Neutrophil (primary cell): ENCODE data around the gene HSH2D.
A peak's percentile ranks its signal among the peaks of the same experiment; 100 is the strongest.

Experiments
- H3K27ac ChIP-seq: fragments of 200-600 bp; sonication (generic); 2 replicates; pipeline ENCODE4 v1.5.1; 2016; ENCODE audit warnings: mild to moderate bottlenecking, moderate library complexity
- H3K27me3 ChIP-seq: fragments of 200-600 bp; sonication (generic); 2 replicates; pipeline ENCODE4 v1.6.0; 2016; ENCODE audit warnings: mild to moderate bottlenecking
- H3K36me3 ChIP-seq: fragments of 200-600 bp; sonication (generic); 2 replicates; pipeline ENCODE4 v1.5.1; 2017
- H3K4me1 ChIP-seq, 2 experiments: fragments of 200-600 bp in 1 of 2; sonication (generic) in 1 of 2; 1 replicate in 1 of 2; 2 replicates in 1 of 2; pipeline versions ENCODE4 v1.5.1 to v1.6.1; 2013 to 2016; ENCODE audit warnings: low read depth in 1 of 2, low read length in 1 of 2, mild to moderate bottlenecking in 1 of 2, moderate library complexity in 1 of 2; ENCODE audit not compliant: control insufficient read depth in 1 of 2, insufficient read depth in 1 of 2
- H3K4me3 ChIP-seq, 2 experiments: fragments of 200-600 bp in 1 of 2; sonication (generic) in 1 of 2; 1 replicate in 1 of 2; 2 replicates in 1 of 2; pipeline ENCODE4 v1.5.1; 2013 to 2016; ENCODE audit warnings: low read depth in 1 of 2, low read length in 1 of 2, mild to moderate bottlenecking in 1 of 2, moderate library complexity in 1 of 2
- H3K9me3 ChIP-seq: fragments of 200-600 bp; sonication (generic); 2 replicates; pipeline ENCODE4 v1.5.1; 2016
- CTCF ChIP-seq: fragments of 200-600 bp; sonication (generic); IDR thresholded peaks from 2 replicates; pipeline ENCODE4 v1.5.1; 2016; ENCODE audit warnings: antibody characterized with exemption

Gene HSH2D

GRCh38 chr19:16198370-16198651, 54.8 kb downstream of the HSH2D start:
- peaks cover 39 to 40% of the 10 kb centered on the region in 2 experiments for H3K4me1 ChIP-seq
- no peak for TF ChIP-seq CTCF
- H3K36me3 ChIP-seq: peaks cover 30% of the 10 kb centered on the region
- H3K27ac ChIP-seq: peak overlapping the region; percentile 85
- H3K27me3 ChIP-seq: no peaks in the 10 kb centered on the region
- H3K9me3 ChIP-seq: no peaks in the 10 kb centered on the region
- H3K4me3 ChIP-seq: peak overlapping the region; percentile 89 to 91

- H3K9me3 ChIP-seq: no peaks in the 10 kb centered on the region
- no peak for TF ChIP-seq CTCF
- H3K36me3 ChIP-seq: peaks cover 37% of the 10 kb centered on the region
- H3K27me3 ChIP-seq: no peaks in the 10 kb centered on the region
- H3K4me3 ChIP-seq: peak overlapping the region; percentile 89 to 91
- peaks cover 39 to 40% of the 10 kb centered on the region in 2 experiments for H3K4me1 ChIP-seq
- peak overlapping the region; percentile 85 for H3K27ac ChIP-seq
Observed at GRCh38 chr19:16199275-16199932, 55.9 kb downstream of the HSH2D start.

- Histone ChIP-seq H3K9me3 (no peaks in the 10 kb centered on the region), H3K36me3 (peaks cover 44% of the 10 kb centered on the region), H3K4me3 (no peak overlapping the region), H3K4me1 (peaks cover 39 to 40% of the 10 kb centered on the region in 2 experiments), H3K27ac (peak overlapping the region; percentile 85), H3K27me3 (no peaks in the 10 kb centered on the region)
- no peak for TF ChIP-seq CTCF
Observed at GRCh38 chr19:16200038-16201010, 56.8 kb downstream of the HSH2D start.

GRCh38 chr19:16201011-16201391, 57.5 kb downstream of the HSH2D start:
- no peaks in the 10 kb centered on the region for H3K27me3 ChIP-seq
- no peak overlapping the region for H3K4me3 ChIP-seq
- H3K36me3 ChIP-seq: peaks cover 51% of the 10 kb centered on the region
- peak overlapping the region; percentile 85 for H3K27ac ChIP-seq
- H3K4me1 ChIP-seq: peaks cover 39 to 40% of the 10 kb centered on the region in 2 experiments
- TF ChIP-seq CTCF: no peak
- H3K9me3 ChIP-seq: no peaks in the 10 kb centered on the region

- TF ChIP-seq CTCF: no peak
- peaks cover 67% of the 10 kb centered on the region for H3K36me3 ChIP-seq
- no peak overlapping the region for H3K4me3 ChIP-seq
Observed at GRCh38 chr19:16202320-16203255, 59.1 kb downstream of the HSH2D start.

More at GRCh38 chr19:16202320-16203255, 59.1 kb downstream of the HSH2D start:
- Histone ChIP-seq H3K27ac (no peak overlapping the region), H3K4me1 (peaks cover 32 to 33% of the 10 kb centered on the region in 2 experiments), H3K9me3 (no peaks in the 10 kb centered on the region), H3K27me3 (no peaks in the 10 kb centered on the region)
